ENCODE data around the gene PAQR9. TPM values are rescaled to one million over a fixed set of nuclear protein-coding genes. Genes with fewer than 3 reads are reported as not detected.

PAQR9 gene
- total and polyA plus RNA-seq, 9 of the 15 experiments (the other 6 are each of a cell fraction or from before 2014, with no cell fraction given), result 0.04 to 0.58 (median 0.22) TPM

DNA sequence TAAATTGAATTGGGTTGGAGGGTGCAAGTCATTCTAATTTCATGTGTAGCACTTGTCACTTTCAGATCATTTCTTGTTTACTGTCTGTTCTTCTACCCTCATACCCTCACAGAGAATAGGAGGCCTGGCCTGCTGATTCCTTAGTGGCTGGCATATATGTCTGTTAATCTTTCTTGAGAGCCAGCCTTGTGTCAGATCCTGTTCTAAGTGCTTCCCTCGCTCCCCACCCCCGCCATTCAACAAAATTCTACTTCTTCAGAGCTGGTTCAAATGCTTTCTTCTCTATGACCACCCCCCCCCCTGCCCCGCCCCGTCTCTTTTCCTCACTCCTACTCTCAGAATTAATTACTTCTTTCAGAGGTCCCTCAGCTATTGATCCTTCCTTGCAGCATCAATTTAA lies 36.4 kb upstream of the PAQR9 start:
- no peaks in the 10 kb centered on the region for H3K27me3 ChIP-seq (ENCODE audit: control insufficient read depth in 2 of 2, insufficient read depth in 2 of 2, low read length in 2 of 2)
- peaks cover 8 to 24% of the 10 kb centered on the region in 2 experiments; a peak in 3 of 5 replicates for H3K4me1 ChIP-seq (replicated peaks in 1 of 2; ENCODE audit: control insufficient read depth in 2 of 2, insufficient read depth in 2 of 2, low read length in 2 of 2)
- TF ChIP-seq ZNF3 (CRISPR knock-in tag; IDR thresholded peaks at IDR 0.05), result no peak
- TF ChIP-seq, protein P1, sequence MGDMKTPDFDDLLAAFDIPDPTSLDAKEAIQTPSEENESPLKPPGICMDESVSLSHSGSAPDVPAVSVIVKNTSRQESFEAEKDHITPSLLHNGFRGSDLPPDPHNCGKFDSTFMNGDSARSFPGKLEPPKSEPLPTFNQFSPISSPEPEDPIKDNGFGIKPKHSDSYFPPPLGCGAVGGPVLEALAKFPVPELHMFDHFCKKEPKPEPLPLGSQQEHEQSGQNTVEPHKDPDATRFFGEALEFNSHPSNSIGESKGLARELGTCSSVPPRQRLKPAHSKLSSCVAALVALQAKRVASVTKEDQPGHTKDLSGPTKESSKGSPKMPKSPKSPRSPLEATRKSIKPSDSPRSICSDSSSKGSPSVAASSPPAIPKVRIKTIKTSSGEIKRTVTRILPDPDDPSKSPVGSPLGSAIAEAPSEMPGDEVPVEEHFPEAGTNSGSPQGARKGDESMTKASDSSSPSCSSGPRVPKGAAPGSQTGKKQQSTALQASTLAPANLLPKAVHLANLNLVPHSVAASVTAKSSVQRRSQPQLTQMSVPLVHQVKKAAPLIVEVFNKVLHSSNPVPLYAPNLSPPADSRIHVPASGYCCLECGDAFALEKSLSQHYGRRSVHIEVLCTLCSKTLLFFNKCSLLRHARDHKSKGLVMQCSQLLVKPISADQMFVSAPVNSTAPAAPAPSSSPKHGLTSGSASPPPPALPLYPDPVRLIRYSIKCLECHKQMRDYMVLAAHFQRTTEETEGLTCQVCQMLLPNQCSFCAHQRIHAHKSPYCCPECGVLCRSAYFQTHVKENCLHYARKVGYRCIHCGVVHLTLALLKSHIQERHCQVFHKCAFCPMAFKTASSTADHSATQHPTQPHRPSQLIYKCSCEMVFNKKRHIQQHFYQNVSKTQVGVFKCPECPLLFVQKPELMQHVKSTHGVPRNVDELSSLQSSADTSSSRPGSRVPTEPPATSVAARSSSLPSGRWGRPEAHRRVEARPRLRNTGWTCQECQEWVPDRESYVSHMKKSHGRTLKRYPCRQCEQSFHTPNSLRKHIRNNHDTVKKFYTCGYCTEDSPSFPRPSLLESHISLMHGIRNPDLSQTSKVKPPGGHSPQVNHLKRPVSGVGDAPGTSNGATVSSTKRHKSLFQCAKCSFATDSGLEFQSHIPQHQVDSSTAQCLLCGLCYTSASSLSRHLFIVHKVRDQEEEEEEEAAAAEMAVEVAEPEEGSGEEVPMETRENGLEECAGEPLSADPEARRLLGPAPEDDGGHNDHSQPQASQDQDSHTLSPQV (IDR thresholded peaks at IDR 0.05), result peak; percentile 13; the same call in 1 of the 2 replicates
- TF ChIP-seq JUNB (CRISPR knock-in tag; conservative IDR thresholded peaks at IDR 0.05), result no peak
- TF ChIP-seq EGR1 (conservative IDR thresholded peaks at IDR 0.05), result peak; percentile 34
- TF ChIP-seq, protein P2, sequence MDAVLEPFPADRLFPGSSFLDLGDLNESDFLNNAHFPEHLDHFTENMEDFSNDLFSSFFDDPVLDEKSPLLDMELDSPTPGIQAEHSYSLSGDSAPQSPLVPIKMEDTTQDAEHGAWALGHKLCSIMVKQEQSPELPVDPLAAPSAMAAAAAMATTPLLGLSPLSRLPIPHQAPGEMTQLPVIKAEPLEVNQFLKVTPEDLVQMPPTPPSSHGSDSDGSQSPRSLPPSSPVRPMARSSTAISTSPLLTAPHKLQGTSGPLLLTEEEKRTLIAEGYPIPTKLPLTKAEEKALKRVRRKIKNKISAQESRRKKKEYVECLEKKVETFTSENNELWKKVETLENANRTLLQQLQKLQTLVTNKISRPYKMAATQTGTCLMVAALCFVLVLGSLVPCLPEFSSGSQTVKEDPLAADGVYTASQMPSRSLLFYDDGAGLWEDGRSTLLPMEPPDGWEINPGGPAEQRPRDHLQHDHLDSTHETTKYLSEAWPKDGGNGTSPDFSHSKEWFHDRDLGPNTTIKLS (IDR thresholded peaks at IDR 0.05; ENCODE audit: borderline replicate concordance, low read depth), result 0 out of 2 replicates have a peak, but pooled peaks have one; percentile 9
- TF ChIP-seq ARNT (IDR thresholded peaks at IDR 0.05), result 0 out of 4 replicates have a peak, but pooled peaks of 1 of the 2 experiments have one; percentile 13
- 0 out of 2 replicates have a peak, but pooled peaks have one; percentile 30 for TF ChIP-seq RBFOX2 (IDR thresholded peaks at IDR 0.05; ENCODE audit: low read depth, low read length)
- no peak for TF ChIP-seq ZBTB8A (IDR thresholded peaks at IDR 0.05; ENCODE audit: partially characterized antibody)
- no peak for TF ChIP-seq BRD9 (IDR thresholded peaks at IDR 0.05; ENCODE audit: low read depth, partially characterized antibody)
- FAIRE-seq, result no peak
- CTCF ChIA-PET (ENCODE audit: low intra/inter-chr PET ratio), result no interaction called here
- no TSS peak for BruUV-seq (replicated peaks)
- peak overlapping the region; percentile 93 for H2AFZ ChIP-seq (ENCODE audit: low read depth, low read length)
- no peaks in the 10 kb centered on the region for H3K9me1 ChIP-seq (ENCODE audit: control insufficient read depth, insufficient read depth, low read length)
- in situ Hi-C loops (cut with MboI) (no loop called here), intact Hi-C loops (cut with micrococcal nuclease) (loop anchor here (5.0 to 10.0 kb wide), 3 partner anchors 555 to 973 kb away; partner anchors contain the start of gene XRN1)
- peak overlapping the region; percentile 99 for H3K27ac ChIP-seq (ENCODE audit: extremely low read depth, low read depth, low read length)
- peak overlapping the region; percentile 1 to 99; a peak in 3 of 4 replicates for H3K9ac ChIP-seq (ENCODE audit: insufficient read depth in 1 of 2, low read depth in 2 of 2, low read length in 2 of 2)
- H3K4me2 ChIP-seq (ENCODE audit: insufficient read depth, low read length), result peak overlapping the region; percentile 99
- peaks cover under 1% of the 10 kb centered on the region; the same call in 1 of the 3 replicates for H3K36me3 ChIP-seq (ENCODE audit: control insufficient read depth, insufficient read depth, low read length)
- ATAC-seq, result no peak
- H3K9me3 ChIP-seq (replicated peaks; ENCODE audit: control insufficient read depth, insufficient read depth, low read depth, low read length), result no peaks in the 10 kb centered on the region
- peaks cover 12% of the 10 kb centered on the region for H4K20me1 ChIP-seq (replicated peaks; ENCODE audit: control insufficient read depth, insufficient read depth, low read length)
- 13% methylated on average over 2 of the region's 4 CpGs for WGBS (ENCODE audit: insufficient coverage, low coverage, missing lambda C conversion rate)
- POLR2A ChIA-PET, result interaction anchor here (1.1 to 2.2 kb wide), 3 partner anchors 8 to 410 kb away, joined by 3 to 12 read pairs (median 3); no protein-coding TSS in a partner anchor
- H3K4me3 ChIP-seq, result peak overlapping the region; percentile 94
- H3K79me2 ChIP-seq (ENCODE audit: control insufficient read depth, insufficient read depth, low read length), result peaks cover 59% of the 10 kb centered on the region
- DNase-seq (ENCODE audit: extremely low read depth in 1 of 4, low spot score in 3 of 4), result peak; percentile 33 to 63 (median 55)

Data from K562 (cell line).